ENCODE results near the gene USP32.
A peak's percentile ranks its signal among the peaks of the same experiment; 100 is the strongest.

USP32 gene

GRCh38 chr17:60401819-60402218, 9.9 kb upstream of the USP32 start:
- no peaks in the 10 kb centered on the region for H3K36me3 ChIP-seq (ENCODE audit: low read length)
- TF ChIP-seq EZH2phosphoT487 (conservative IDR thresholded peaks at IDR 0.05; ENCODE audit: low read length) = no peak
- TF ChIP-seq CTCF (IDR thresholded peaks at IDR 0.05; ENCODE audit: insufficient read depth, low read length, poor library complexity, severe bottlenecking) = no peak
- H4K20me1 ChIP-seq (ENCODE audit: low read depth, low read length) = no peaks in the 10 kb centered on the region
- no peaks in the 10 kb centered on the region for H3K27me3 ChIP-seq (ENCODE audit: low read length)
- no peak overlapping the region for H3K4me3 ChIP-seq (ENCODE audit: insufficient read depth, low read length, poor library complexity, severe bottlenecking)
- H3K9me3 ChIP-seq (ENCODE audit: insufficient read depth, low read length) = no peaks in the 10 kb centered on the region
- no peaks in the 10 kb centered on the region for H3F3A ChIP-seq (ENCODE audit: insufficient read depth)
- no peak overlapping the region for H2AFZ ChIP-seq (ENCODE audit: low read depth, low read length, severe bottlenecking)
- H3K27ac ChIP-seq (ENCODE audit: low read depth, low read length) = no peak overlapping the region
- no peak overlapping the region for H3K9ac ChIP-seq (ENCODE audit: low read length)
- H3K79me2 ChIP-seq (ENCODE audit: insufficient read depth, low read length) = no peaks in the 10 kb centered on the region
- no peaks in the 10 kb centered on the region for H3K9me2 ChIP-seq (replicated peaks; ENCODE audit: insufficient read depth, low read length)
- H3K4me2 ChIP-seq (ENCODE audit: low read depth, low read length, poor library complexity, severe bottlenecking) = no peak overlapping the region

- no peak for TF ChIP-seq CTCF (IDR thresholded peaks at IDR 0.05; ENCODE audit: insufficient read depth, low read length, poor library complexity, severe bottlenecking)
- TF ChIP-seq EZH2phosphoT487 (conservative IDR thresholded peaks at IDR 0.05; ENCODE audit: low read length) = no peak
- Histone ChIP-seq H3K9me2 (replicated peaks; ENCODE audit: insufficient read depth, low read length) (no peaks in the 10 kb centered on the region), H3K79me2 (ENCODE audit: insufficient read depth, low read length) (no peaks in the 10 kb centered on the region), H3F3A (ENCODE audit: insufficient read depth) (peaks cover under 1% of the 10 kb centered on the region), H3K4me3 (ENCODE audit: insufficient read depth, low read length, poor library complexity, severe bottlenecking) (no peak overlapping the region), H3K27ac (ENCODE audit: low read depth, low read length) (no peak overlapping the region), H3K36me3 (ENCODE audit: low read length) (no peaks in the 10 kb centered on the region), H3K9ac (ENCODE audit: low read length) (no peak overlapping the region), H3K4me2 (ENCODE audit: low read depth, low read length, poor library complexity, severe bottlenecking) (peak overlapping the region; percentile 3), H4K20me1 (ENCODE audit: low read depth, low read length) (no peaks in the 10 kb centered on the region), H3K27me3 (ENCODE audit: low read length) (no peaks in the 10 kb centered on the region), H3K9me3 (ENCODE audit: insufficient read depth, low read length) (no peaks in the 10 kb centered on the region), H2AFZ (ENCODE audit: low read depth, low read length, severe bottlenecking) (no peak overlapping the region)
Measured at GRCh38 chr17:60398227-60398959, 6.5 kb upstream of the USP32 start.

GRCh38 chr17:60396412-60396811, 4.5 kb upstream of the USP32 start:
- Histone ChIP-seq H3K9me2 (replicated peaks; ENCODE audit: insufficient read depth, low read length) (no peaks in the 10 kb centered on the region), H3K4me3 (ENCODE audit: insufficient read depth, low read length, poor library complexity, severe bottlenecking) (no peak overlapping the region), H3K4me2 (ENCODE audit: low read depth, low read length, poor library complexity, severe bottlenecking) (no peak overlapping the region), H3K79me2 (ENCODE audit: insufficient read depth, low read length) (no peaks in the 10 kb centered on the region), H3K36me3 (ENCODE audit: low read length) (no peaks in the 10 kb centered on the region), H3K9me3 (ENCODE audit: insufficient read depth, low read length) (no peaks in the 10 kb centered on the region), H3K27ac (ENCODE audit: low read depth, low read length) (no peak overlapping the region), H3K27me3 (ENCODE audit: low read length) (no peaks in the 10 kb centered on the region), H4K20me1 (ENCODE audit: low read depth, low read length) (no peaks in the 10 kb centered on the region), H3K9ac (ENCODE audit: low read length) (no peak overlapping the region), H3F3A (ENCODE audit: insufficient read depth) (peaks cover 9% of the 10 kb centered on the region), H2AFZ (ENCODE audit: low read depth, low read length, severe bottlenecking) (no peak overlapping the region)
- TF ChIP-seq CTCF (IDR thresholded peaks at IDR 0.05; ENCODE audit: insufficient read depth, low read length, poor library complexity, severe bottlenecking) (no peak), EZH2phosphoT487 (conservative IDR thresholded peaks at IDR 0.05; ENCODE audit: low read length) (no peak)

Data from SU-DHL-6 (cell line).